B cell (primary cell): ENCODE measurements around the gene FUT7. TPM values are rescaled to one million over a fixed set of nuclear protein-coding genes. Genes with fewer than 3 reads are reported as not detected.

Experiments used
- ATAC-seq: fragments of 200-7000 bp; cut with Tn5 transposase; one replicate; pipeline ENCODE4 v1.10.0; 2021; ENCODE audit warnings: low read depth, mild to moderate bottlenecking, moderate number of reproducible peaks, moderate library complexity
- CTCF ChIA-PET: fragments of 350-600 bp; sonication (Branson Sonifier 250); formaldehyde crosslinking; loops from one replicate; lab custom pipeline; 2021; ENCODE audit warnings: antibody characterized with exemption, inconsistent platforms; lab: Charles Lee
- POLR2A ChIA-PET: fragments of 350-600 bp; sonication (Branson Sonifier 250); formaldehyde crosslinking; loops from one replicate; lab custom pipeline; 2021; ENCODE audit warnings: antibody characterized with exemption; lab: Charles Lee
- DNase-seq: peaks from one replicate; pipeline ENCODE4 v3.0.0; 2013
- H2AFZ ChIP-seq: 2 replicates; pipeline ENCODE4 v1.6.1; 2012; ENCODE audit warnings: mild to moderate bottlenecking, low read depth, low read length; ENCODE audit not compliant: insufficient read depth, poor library complexity, severe bottlenecking
- H3K27ac ChIP-seq, 2 donors: 1 replicate in 1 of 2; 2 replicates in 1 of 2; pipeline ENCODE4 v1.5.1; 2012 to 2013; ENCODE audit warnings: low read length in 2 of 2, mild to moderate bottlenecking in 2 of 2, moderate library complexity in 1 of 2
- H3K27me3 ChIP-seq, 4 experiments: fragments of 200-600 bp in 1 of 4; sonication (generic) in 1 of 4; replicated peaks in 1 of 4; 1 replicate in 2 of 4; 2 replicates in 2 of 4; pipeline versions ENCODE4 v1.6.1 to v1.7.0; 2013 to 2016; ENCODE audit warnings: low read length in 3 of 4, mild to moderate bottlenecking in 2 of 4, mixed read lengths in 1 of 4, moderate library complexity in 1 of 4; ENCODE audit not compliant: insufficient read depth in 4 of 4, control insufficient read depth in 3 of 4; ENCODE audit errors: control extremely low read depth in 1 of 4
- H3K36me3 ChIP-seq, 2 experiments: replicated peaks in 1 of 2; 1 replicate in 1 of 2; 2 replicates in 1 of 2; pipeline versions ENCODE4 v1.6.1 to v1.7.1; 2013; ENCODE audit warnings: low read length in 1 of 2; ENCODE audit not compliant: insufficient read depth in 2 of 2, control insufficient read depth in 1 of 2; ENCODE audit errors: control extremely low read depth in 1 of 2, extremely low read depth in 1 of 2
- H3K4me1 ChIP-seq, 2 donors: fragments of 200-600 bp in 1 of 2; sonication (generic) in 1 of 2; 1 replicate in 1 of 2; 2 replicates in 1 of 2; pipeline versions ENCODE4 v1.5.1 to v1.6.1; 2013 to 2017; ENCODE audit warnings: low read length in 2 of 2; ENCODE audit not compliant: control insufficient read depth in 2 of 2, insufficient read depth in 2 of 2
- H3K4me2 ChIP-seq: replicated peaks from 2 replicates; pipeline ENCODE3; 2012; ENCODE audit warnings: mild to moderate bottlenecking, low read depth, low read length; ENCODE audit not compliant: poor library complexity, severe bottlenecking
- H3K4me3 ChIP-seq, 5 experiments: fragments of 200-600 bp in 1 of 5; sonication (generic) in 1 of 5; 1 replicate in 3 of 5; 2 replicates in 2 of 5; pipeline versions ENCODE4 v1.5.1 to v1.7.0; 2011 to 2016; ENCODE audit warnings: low read length in 4 of 5, mild to moderate bottlenecking in 4 of 5, low read depth in 2 of 5, control low read depth in 1 of 5, moderate library complexity in 1 of 5; ENCODE audit not compliant: insufficient read depth in 1 of 5; ENCODE audit errors: control extremely low read depth in 1 of 5, extremely low read depth in 1 of 5
- H3K79me2 ChIP-seq: fragments of 200-600 bp; sonication (generic); one replicate; pipeline ENCODE4 v1.6.0; 2016; ENCODE audit warnings: low read length; ENCODE audit not compliant: control insufficient read depth, insufficient read depth
- H3K9ac ChIP-seq: fragments of 200-600 bp; sonication (generic); 2 replicates; pipeline ENCODE4 v1.6.1; 2017; ENCODE audit warnings: mild to moderate bottlenecking, low read length, moderate library complexity
- H3K9me3 ChIP-seq, 3 donors: one replicate each; pipeline versions ENCODE4 v1.6.1 to v1.7.1; 2013; ENCODE audit warnings: low read length in 2 of 3; ENCODE audit not compliant: control insufficient read depth in 2 of 3, insufficient read depth in 1 of 3; ENCODE audit errors: control extremely low read depth in 1 of 3
- H4K20me1 ChIP-seq: 2 replicates; pipeline ENCODE4 v1.6.0; 2012; ENCODE audit warnings: mild to moderate bottlenecking, low read length; ENCODE audit not compliant: insufficient read depth, control insufficient read depth, poor library complexity, severe bottlenecking
- H3K27ac Mint-ChIP-seq: one replicate; pipeline ENCODE4 v1.8.0; 2021; ENCODE audit warnings: mixed read lengths
- H3K27me3 Mint-ChIP-seq: one replicate; pipeline ENCODE4 v1.8.0; 2021; ENCODE audit warnings: mixed read lengths
- H3K4me1 Mint-ChIP-seq: one replicate; pipeline ENCODE4 v1.8.0; 2021; ENCODE audit warnings: mixed read lengths
- H3K4me3 Mint-ChIP-seq: one replicate; pipeline ENCODE4 v1.8.0; 2021; ENCODE audit warnings: mixed read lengths
- H3K9me3 Mint-ChIP-seq: one replicate; pipeline ENCODE4 v1.8.0; 2022; ENCODE audit warnings: mixed read lengths; ENCODE audit not compliant: insufficient read depth
- EZH2 ChIP-seq: IDR thresholded peaks from 2 replicates; pipeline ENCODE4 v1.6.1; 2012; ENCODE audit warnings: borderline replicate concordance, low read depth, mild to moderate bottlenecking, moderate library complexity, low read length; ENCODE audit not compliant: insufficient read depth, poor library complexity, severe bottlenecking
- WGBS: methylation state at CpG from one replicate; pipeline ENCODE4 v1.1.5; 2013; ENCODE audit warnings: missing lambda C conversion rate; ENCODE audit not compliant: insufficient coverage; 5-methylcytosine and 5-hydroxymethylcytosine counted together
- intact Hi-C: fragments of 100-400 bp; cut with micrococcal nuclease; formaldehyde crosslinking; loops from one replicate; pipeline ENCODE4 v1.10.0; 2022
- polyA plus RNA-seq: library from polyadenylated mRNA; depleted of rRNA; stranded (reverse); fragments of >200 nt; gene quantifications from 2 replicates; pipeline ENCODE4 v1.2.3, GENCODE V29; 2012
- total RNA-seq, 2 donors: library from RNA; stranded (reverse); fragments of 120-200 nt in 1 of 2; gene quantifications; 1 replicate in 1 of 2; 2 replicates in 1 of 2; pipeline versions ENCODE4 v1.2.3 to v1.2.4, GENCODE V29; 2013 to 2022
- TF ChIP-seq, protein P1 (sequence below): fragments of 200-600 bp; IDR thresholded peaks from one replicate; pipeline ENCODE4 v1.8.0; 2022; ENCODE audit warnings: antibody characterized with exemption, mild to moderate bottlenecking

Gene FUT7
- total and polyA plus RNA-seq, 2 donors (not counting 1 experiment from before 2014, with no cell fraction given): 7.3 to 8.2 TPM

DNA sequence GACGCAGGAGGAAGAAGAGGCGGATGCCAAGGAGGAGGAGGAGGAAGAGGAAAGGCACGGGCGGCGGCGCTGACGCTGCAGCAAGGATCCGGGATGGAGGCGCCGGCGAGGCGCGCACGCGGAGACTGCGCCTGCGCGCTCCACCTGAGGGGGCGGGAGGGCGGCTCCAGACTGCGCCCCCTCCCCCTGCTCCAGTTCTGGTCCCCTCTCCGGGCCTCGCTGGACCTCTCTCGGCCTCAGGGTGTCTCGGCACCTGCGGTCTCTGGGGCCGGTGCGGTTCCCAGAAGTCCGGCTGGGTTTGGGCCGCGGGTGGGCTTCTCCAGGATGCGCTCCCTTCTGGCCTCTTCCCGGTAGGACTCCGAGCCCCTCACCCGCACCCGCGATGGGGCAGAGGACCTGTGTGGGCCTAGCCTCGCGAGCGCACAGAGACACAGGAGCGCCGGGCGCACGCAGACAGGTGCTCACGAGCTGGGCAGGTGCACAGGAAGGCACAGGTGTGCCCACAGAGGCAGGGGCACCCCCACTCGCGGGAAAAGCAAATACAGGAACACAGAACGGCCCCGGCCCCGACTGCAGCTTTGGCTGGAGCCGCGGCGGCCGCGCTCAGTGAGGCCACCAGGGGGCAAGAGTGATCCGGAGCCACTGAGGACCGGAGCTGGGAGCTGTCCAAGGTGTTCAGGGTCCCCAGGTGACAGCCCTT lies 14.3 kb upstream of the FUT7 start, which contains the start of gene NPDC1:
Gene NPDC1, minus strand, starts transcription at position 90 of the 700 bp plus-strand sequence. CDS start 188 bp downstream, outside the sequence.
- ChIA-PET CTCF (interaction anchor here (0.7 to 3.2 kb wide), 38 partner anchors 10 to 526 kb away, joined by 3 to 61 read pairs (median 5); partner anchors contain the start of genes AJM1, CLIC3, FUT7 and MAN1B1), POLR2A (interaction anchor here (0.7 to 1.4 kb wide), 5 partner anchors 13 to 275 kb away, joined by 3 to 5 read pairs (median 4); partner anchors contain the start of genes RNF224, SAPCD2 and TPRN)
- H3K9ac ChIP-seq: peak within 1 kb of the TSS; percentile 39
- H3K27me3 ChIP-seq: peaks cover 0 to 86% (median 53%) of the 10 kb centered on the region in 4 experiments
- no peaks in the 10 kb centered on the region for H3K79me2 ChIP-seq
- peak within 1 kb of the TSS; percentile 85 for H3K4me2 ChIP-seq
- Mint-ChIP-seq H3K27ac (peak within 1 kb of the TSS; percentile 15), H3K4me3 (peak within 1 kb of the TSS; percentile 47), H3K9me3 (no peaks in the 10 kb centered on the region), H3K4me1 (peaks cover 10% of the 10 kb centered on the region), H3K27me3 (peaks cover 17% of the 10 kb centered on the region)
- 1% methylated on average over 57 of the region's 57 CpGs for WGBS
- DNase-seq (peak; percentile 89), ATAC-seq (peak; percentile 96)
- intact Hi-C loops: loop anchor here (1.0 to 2.0 kb wide), 2 partner anchors 21 to 191 kb away; no protein-coding TSS in a partner anchor
- peaks cover 24 to 42% of the 10 kb centered on the region in 2 donors for H3K4me1 ChIP-seq
- no peaks in the 10 kb centered on the region for H3K36me3 ChIP-seq
- H4K20me1 ChIP-seq: peaks cover 5% of the 10 kb centered on the region
- H3K4me3 ChIP-seq: peak within 1 kb of the TSS in 3 of 5 experiments; percentile 18 to 46 (median 23)
- peaks cover 0 to 41% (median 0%) of the 10 kb centered on the region in 3 donors for H3K9me3 ChIP-seq
- TF ChIP-seq, protein P1, sequence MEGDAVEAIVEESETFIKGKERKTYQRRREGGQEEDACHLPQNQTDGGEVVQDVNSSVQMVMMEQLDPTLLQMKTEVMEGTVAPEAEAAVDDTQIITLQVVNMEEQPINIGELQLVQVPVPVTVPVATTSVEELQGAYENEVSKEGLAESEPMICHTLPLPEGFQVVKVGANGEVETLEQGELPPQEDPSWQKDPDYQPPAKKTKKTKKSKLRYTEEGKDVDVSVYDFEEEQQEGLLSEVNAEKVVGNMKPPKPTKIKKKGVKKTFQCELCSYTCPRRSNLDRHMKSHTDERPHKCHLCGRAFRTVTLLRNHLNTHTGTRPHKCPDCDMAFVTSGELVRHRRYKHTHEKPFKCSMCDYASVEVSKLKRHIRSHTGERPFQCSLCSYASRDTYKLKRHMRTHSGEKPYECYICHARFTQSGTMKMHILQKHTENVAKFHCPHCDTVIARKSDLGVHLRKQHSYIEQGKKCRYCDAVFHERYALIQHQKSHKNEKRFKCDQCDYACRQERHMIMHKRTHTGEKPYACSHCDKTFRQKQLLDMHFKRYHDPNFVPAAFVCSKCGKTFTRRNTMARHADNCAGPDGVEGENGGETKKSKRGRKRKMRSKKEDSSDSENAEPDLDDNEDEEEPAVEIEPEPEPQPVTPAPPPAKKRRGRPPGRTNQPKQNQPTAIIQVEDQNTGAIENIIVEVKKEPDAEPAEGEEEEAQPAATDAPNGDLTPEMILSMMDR: peak; percentile 87
- TF ChIP-seq EZH2: peak; percentile 97
- no peak within 1 kb of the TSS for H3K27ac ChIP-seq
- peak within 1 kb of the TSS; percentile 28 for H2AFZ ChIP-seq
